IPS DF 19.7 (cell line): Measurements from ENCODE around the gene CELF5.
"Not testable (repeated sequence)": the region's sequence is repeated elsewhere in the genome, so short reads cannot be mapped to it uniquely, and the experiment has no call there.

Experiments used
- DNase-seq: peaks from one replicate; pipeline ENCODE4 v3.0.0-alpha.2; 2013; ENCODE audit warnings: low read depth, low spot score

CELF5 gene

GRCh38 chr19:3207461-3208242 is 16.8 kb upstream of the CELF5 start:
- DNase-seq: no peak

GRCh38 chr19:3208317-3209207 is 15.9 kb upstream of the CELF5 start:
- no peak for DNase-seq

GRCh38 chr19:3210347-3211017 is 14.0 kb upstream of the CELF5 start:
- DNase-seq: no peak

- no peak for DNase-seq
Measured at GRCh38 chr19:3211191-3211590, 13.3 kb upstream of the CELF5 start.

- DNase-seq: no peak
Measured at GRCh38 chr19:3213159-3213558, 11.3 kb upstream of the CELF5 start.

- DNase-seq: no peak
Measured at GRCh38 chr19:3216874-3217273, 7.6 kb upstream of the CELF5 start.

- no peak for DNase-seq
Measured at GRCh38 chr19:3220576-3220975, 3.9 kb upstream of the CELF5 start.

- DNase-seq: not testable (repeated sequence)
Measured at GRCh38 chr19:3221576-3221975, 2.9 kb upstream of the CELF5 start.

GRCh38 chr19:3222709-3223108 is 1.8 kb upstream of the CELF5 start:
- no peak for DNase-seq

GRCh38 chr19:3225169-3225485 is 666 bp downstream of the CELF5 start:
- DNase-seq: no peak

GRCh38 chr19:3225677-3226093 is 1.2 kb downstream of the CELF5 start:
- DNase-seq: no peak

GRCh38 chr19:3227054-3227626 is 2.7 kb downstream of the CELF5 start:
- no peak for DNase-seq

- no peak for DNase-seq
Measured at GRCh38 chr19:3229346-3229743, 4.9 kb downstream of the CELF5 start.

GRCh38 chr19:3229888-3230496 is 5.5 kb downstream of the CELF5 start:
- DNase-seq: no peak

- no peak for DNase-seq
Measured at GRCh38 chr19:3231288-3231687, 6.8 kb downstream of the CELF5 start.

GRCh38 chr19:3233116-3233515 is 8.7 kb downstream of the CELF5 start:
- DNase-seq: no peak

- no peak for DNase-seq
Measured at GRCh38 chr19:3233831-3234230, 9.4 kb downstream of the CELF5 start.

- DNase-seq: no peak
Measured at GRCh38 chr19:3234800-3235199, 10.3 kb downstream of the CELF5 start.

- not testable (repeated sequence) for DNase-seq
Measured at GRCh38 chr19:3235604-3236003, 11.1 kb downstream of the CELF5 start.

GRCh38 chr19:3236272-3236671 is 11.8 kb downstream of the CELF5 start:
- no peak for DNase-seq

GRCh38 chr19:3238066-3238561 is 13.7 kb downstream of the CELF5 start:
- no peak for DNase-seq
